ENCODE measurements around the gene FBXO41. TPM values are rescaled to one million over a fixed set of nuclear protein-coding genes. Genes with fewer than 3 reads are reported as not detected.

FBXO41 gene, protein sequence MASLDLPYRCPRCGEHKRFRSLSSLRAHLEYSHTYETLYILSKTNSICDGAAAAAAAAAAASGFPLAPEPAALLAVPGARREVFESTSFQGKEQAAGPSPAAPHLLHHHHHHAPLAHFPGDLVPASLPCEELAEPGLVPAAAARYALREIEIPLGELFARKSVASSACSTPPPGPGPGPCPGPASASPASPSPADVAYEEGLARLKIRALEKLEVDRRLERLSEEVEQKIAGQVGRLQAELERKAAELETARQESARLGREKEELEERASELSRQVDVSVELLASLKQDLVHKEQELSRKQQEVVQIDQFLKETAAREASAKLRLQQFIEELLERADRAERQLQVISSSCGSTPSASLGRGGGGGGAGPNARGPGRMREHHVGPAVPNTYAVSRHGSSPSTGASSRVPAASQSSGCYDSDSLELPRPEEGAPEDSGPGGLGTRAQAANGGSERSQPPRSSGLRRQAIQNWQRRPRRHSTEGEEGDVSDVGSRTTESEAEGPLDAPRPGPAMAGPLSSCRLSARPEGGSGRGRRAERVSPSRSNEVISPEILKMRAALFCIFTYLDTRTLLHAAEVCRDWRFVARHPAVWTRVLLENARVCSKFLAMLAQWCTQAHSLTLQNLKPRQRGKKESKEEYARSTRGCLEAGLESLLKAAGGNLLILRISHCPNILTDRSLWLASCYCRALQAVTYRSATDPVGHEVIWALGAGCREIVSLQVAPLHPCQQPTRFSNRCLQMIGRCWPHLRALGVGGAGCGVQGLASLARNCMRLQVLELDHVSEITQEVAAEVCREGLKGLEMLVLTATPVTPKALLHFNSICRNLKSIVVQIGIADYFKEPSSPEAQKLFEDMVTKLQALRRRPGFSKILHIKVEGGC
- total RNA-seq = 10 to 100 TPM; 27.7 to 29.5 TPM

DNA sequence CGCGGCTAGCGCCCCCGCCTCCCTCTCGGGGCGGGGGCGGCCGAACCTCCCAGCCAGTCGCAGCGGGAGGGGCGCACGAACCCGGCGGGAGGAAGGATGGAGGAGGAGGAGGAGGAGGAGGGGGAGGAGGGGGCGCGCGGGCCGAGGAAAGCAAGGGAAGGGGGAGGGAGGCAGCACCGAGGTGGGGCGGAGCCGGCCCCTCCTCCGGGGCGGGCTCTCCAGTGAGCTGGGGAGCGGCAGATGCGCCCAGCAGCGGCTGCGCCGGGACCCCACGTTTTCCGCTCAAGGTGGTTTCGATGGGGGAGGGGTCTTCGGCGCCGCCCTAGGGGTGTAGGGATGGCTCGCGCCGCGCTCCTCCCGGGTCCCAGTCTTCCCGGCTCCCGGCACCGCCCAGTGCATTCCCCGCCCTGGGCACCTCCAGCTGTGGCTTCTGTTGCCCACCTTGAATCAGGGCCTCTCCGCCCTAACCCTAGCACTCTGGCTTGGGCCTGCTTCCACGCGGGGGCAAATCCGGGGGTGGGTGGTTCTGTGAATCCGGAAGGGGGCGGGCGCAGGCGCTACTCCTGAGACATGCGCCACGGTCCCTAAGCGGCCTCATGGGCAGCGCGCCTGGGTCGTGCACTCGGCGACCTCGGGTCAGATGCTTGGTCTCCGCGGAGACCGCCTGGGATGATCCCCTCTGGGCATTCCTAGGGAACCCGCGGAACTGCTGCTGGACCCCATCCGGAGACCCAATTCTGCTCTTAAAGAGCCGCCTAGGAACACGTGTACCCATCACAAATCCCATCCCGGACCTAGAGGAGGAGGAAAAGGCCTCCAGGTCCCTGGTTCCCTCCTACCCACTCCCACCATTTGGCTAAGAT, at the start of gene FBXO41:
FBXO41 (minus strand) TSS at position 183 of the 863 bp plus-strand sequence. CDS start 14,848 bp downstream, outside the sequence.
- ChIA-PET POLR2A (interaction anchor here (1.8 kb wide), 1 partner anchor 101 kb away, joined by 4 read pairs; no protein-coding TSS in a partner anchor), CTCF (interaction anchor here (0.6 to 1.3 kb wide), 4 partner anchors 9 to 886 kb away, joined by 3 to 5 read pairs (median 4); no protein-coding TSS in a partner anchor)
- H3K27ac Mint-ChIP-seq = peak within 1 kb of the TSS; percentile 75
- ATAC-seq = peak; percentile 85
- H3K36me3 Mint-ChIP-seq (ENCODE audit: low read depth) = peaks cover 10% of the 10 kb centered on the region
- peaks cover 19% of the 10 kb centered on the region for H3K27me3 Mint-ChIP-seq
- no peaks in the 10 kb centered on the region for H3K9me3 Mint-ChIP-seq (ENCODE audit: low read depth)
- H3K4me3 Mint-ChIP-seq = peak within 1 kb of the TSS; percentile 78
- H3K4me1 Mint-ChIP-seq = peaks cover 15% of the 10 kb centered on the region
- intact Hi-C loops (cut with DNase I, micrococcal nuclease) = loop anchor here (1.0 to 2.0 kb wide), 7 partner anchors 9 to 453 kb away; partner anchors contain the start of genes CCT7 (in 2 of the 2), EGR4 (in 2 of the 2), ALMS1 (in 1 of the 2) and SMYD5 (in 1 of the 2)
- DNase-seq = peak; percentile 86

DNA sequence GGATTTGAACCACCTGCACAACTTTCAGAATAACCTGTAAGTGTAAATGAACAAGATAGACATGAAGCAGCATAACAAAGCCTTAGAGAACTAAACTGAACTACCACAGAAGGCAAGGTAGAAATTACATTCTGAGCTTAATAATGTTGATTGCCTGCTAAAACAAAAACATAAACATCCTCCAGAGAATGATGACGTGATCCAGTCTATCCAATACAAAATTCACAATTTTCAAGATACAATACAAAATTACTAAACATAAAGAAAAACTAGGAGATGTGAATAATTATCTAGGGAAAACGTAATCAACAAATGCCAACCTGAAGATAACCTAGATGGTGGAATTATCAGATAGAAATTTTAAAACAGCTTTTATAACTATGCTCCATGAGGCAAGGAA, 49.8 kb upstream of the FBXO41 start:
- peaks cover 19% of the 10 kb centered on the region for H3K27me3 Mint-ChIP-seq
- no peak for DNase-seq
- no peaks in the 10 kb centered on the region for H3K36me3 Mint-ChIP-seq (ENCODE audit: low read depth)
- no peak for ATAC-seq
- intact Hi-C loops (cut with DNase I, micrococcal nuclease) = no loop called here
- ChIA-PET CTCF (interaction anchor here (0.9 kb wide), 1 partner anchor 161 kb away, joined by 3 read pairs; no protein-coding TSS in a partner anchor), POLR2A (no interaction called here)
- no peak overlapping the region for H3K27ac Mint-ChIP-seq
- H3K4me3 Mint-ChIP-seq = no peak overlapping the region
- H3K4me1 Mint-ChIP-seq = no peaks in the 10 kb centered on the region
- H3K9me3 Mint-ChIP-seq (ENCODE audit: low read depth) = peaks cover 9% of the 10 kb centered on the region

DNA sequence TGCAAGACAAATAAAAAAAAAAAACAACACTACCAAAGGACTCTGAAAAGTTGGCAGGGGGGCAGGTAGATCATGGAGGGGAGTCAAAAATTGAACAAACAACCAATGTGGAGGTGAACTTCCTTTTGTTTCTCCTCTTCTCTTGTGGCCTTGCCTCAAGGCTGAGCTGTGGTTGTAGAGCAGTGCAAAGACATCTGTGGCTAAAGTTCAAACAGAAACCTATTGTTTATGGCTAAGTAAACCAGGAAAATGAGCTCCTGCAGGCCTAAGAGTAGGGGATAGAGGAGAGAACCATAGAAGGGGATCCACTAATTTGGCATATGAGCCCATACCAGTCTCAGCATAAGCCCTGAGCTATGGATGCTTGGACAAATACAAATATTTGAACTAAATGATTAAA, 49.3 kb upstream of the FBXO41 start:
- Mint-ChIP-seq H3K4me3 (no peak overlapping the region), H3K27ac (no peak overlapping the region), H3K9me3 (ENCODE audit: low read depth) (peaks cover 9% of the 10 kb centered on the region), H3K27me3 (peaks cover 20% of the 10 kb centered on the region), H3K36me3 (ENCODE audit: low read depth) (no peaks in the 10 kb centered on the region), H3K4me1 (no peaks in the 10 kb centered on the region)
- DNase-seq = no peak
- CTCF ChIA-PET = no interaction called here
- intact Hi-C loops (cut with DNase I, micrococcal nuclease) = no loop called here
- POLR2A ChIA-PET = no interaction called here
- no peak for ATAC-seq

DNA sequence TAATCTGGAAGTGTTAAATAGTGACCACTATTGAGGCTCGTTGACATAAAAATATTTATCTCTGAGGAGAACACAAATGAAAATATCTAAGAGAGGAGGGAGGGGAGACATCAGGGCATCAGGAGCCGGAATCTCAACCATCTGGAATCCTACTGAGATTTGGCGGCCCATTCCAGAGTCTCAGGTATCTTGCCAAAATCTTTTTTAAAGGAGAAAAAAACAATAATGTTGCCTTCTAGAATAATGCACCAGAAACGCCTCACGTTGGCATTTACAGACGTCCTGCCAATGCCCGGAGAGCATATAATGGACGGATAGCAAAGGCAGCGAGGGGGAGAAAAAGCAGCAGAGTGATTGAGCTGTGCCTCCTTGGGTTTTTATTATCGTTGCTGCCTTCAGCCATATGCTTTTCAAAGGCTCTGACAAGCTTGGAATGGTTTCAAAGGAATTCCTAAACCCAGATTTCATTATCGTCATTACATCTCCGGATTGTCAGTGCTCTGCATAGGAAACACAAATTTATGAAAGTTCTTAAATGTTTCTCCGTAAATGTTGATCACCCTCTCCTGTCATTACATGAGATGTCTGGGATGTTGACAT, 39.9 kb upstream of the FBXO41 start:
- no peaks in the 10 kb centered on the region for H3K4me1 Mint-ChIP-seq
- no peak overlapping the region for H3K4me3 Mint-ChIP-seq
- no peak for ATAC-seq
- no peaks in the 10 kb centered on the region for H3K9me3 Mint-ChIP-seq (ENCODE audit: low read depth)
- CTCF ChIA-PET = no interaction called here
- H3K36me3 Mint-ChIP-seq (ENCODE audit: low read depth) = no peaks in the 10 kb centered on the region
- peaks cover 24% of the 10 kb centered on the region for H3K27me3 Mint-ChIP-seq
- no peak overlapping the region for H3K27ac Mint-ChIP-seq
- POLR2A ChIA-PET = no interaction called here
- no peak for DNase-seq
- intact Hi-C loops (cut with DNase I, micrococcal nuclease) = no loop called here

DNA sequence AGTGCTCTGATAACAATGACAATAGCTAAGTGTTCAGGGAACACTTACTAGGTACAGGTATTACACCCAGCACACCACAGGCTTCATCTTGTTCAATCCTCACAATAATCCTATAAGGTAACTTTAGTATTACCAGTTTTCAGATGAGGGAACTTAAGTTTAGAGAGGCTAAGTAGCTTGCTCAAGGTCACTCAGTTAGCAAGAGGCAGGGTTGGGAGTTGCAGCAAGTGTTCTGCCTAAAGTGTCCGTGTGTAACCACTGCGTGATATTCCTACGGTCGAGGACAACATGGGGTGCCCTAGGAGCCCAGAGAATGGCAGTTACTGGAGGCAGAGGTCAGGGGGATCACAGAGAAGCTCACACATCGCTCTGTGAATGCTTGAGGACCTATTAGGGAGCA, 39.3 kb upstream of the FBXO41 start:
- no peaks in the 10 kb centered on the region for H3K9me3 Mint-ChIP-seq (ENCODE audit: low read depth)
- H3K27me3 Mint-ChIP-seq = peaks cover 23% of the 10 kb centered on the region
- H3K36me3 Mint-ChIP-seq (ENCODE audit: low read depth) = no peaks in the 10 kb centered on the region
- H3K4me3 Mint-ChIP-seq = no peak overlapping the region
- no peak overlapping the region for H3K27ac Mint-ChIP-seq
- CTCF ChIA-PET = no interaction called here
- no peak for ATAC-seq
- intact Hi-C loops (cut with DNase I, micrococcal nuclease) = no loop called here
- POLR2A ChIA-PET = no interaction called here
- no peaks in the 10 kb centered on the region for H3K4me1 Mint-ChIP-seq
- no peak for DNase-seq

DNA sequence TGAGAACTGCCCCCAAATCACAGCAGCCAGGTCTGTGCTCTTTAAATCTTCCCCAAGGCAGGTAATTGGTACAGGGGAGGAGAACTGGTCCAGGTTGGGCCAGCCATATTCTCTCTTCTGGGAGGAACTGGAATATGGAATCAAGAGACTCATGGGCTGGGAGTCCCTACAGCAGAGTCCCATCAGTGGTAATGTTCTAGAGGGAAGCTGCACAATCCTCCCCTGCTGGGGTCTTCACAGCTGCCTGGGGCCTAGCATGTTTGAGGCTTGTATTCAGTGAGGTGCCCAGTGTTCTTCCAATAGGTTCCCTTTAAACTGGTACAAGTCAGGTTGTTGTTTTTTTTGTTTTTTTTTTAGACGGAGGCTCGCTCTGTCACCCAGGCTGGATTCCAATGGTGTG, 30.2 kb upstream of the FBXO41 start:
- no peaks in the 10 kb centered on the region for H3K4me1 Mint-ChIP-seq
- DNase-seq (no peak), ATAC-seq (no peak)
- CTCF ChIA-PET = no interaction called here
- intact Hi-C loops (cut with DNase I, micrococcal nuclease) = no loop called here
- no peak overlapping the region for H3K4me3 Mint-ChIP-seq
- peaks cover 20% of the 10 kb centered on the region for H3K27me3 Mint-ChIP-seq
- H3K36me3 Mint-ChIP-seq (ENCODE audit: low read depth) = no peaks in the 10 kb centered on the region
- POLR2A ChIA-PET = no interaction called here
- H3K9me3 Mint-ChIP-seq (ENCODE audit: low read depth) = no peaks in the 10 kb centered on the region
- no peak overlapping the region for H3K27ac Mint-ChIP-seq

DNA sequence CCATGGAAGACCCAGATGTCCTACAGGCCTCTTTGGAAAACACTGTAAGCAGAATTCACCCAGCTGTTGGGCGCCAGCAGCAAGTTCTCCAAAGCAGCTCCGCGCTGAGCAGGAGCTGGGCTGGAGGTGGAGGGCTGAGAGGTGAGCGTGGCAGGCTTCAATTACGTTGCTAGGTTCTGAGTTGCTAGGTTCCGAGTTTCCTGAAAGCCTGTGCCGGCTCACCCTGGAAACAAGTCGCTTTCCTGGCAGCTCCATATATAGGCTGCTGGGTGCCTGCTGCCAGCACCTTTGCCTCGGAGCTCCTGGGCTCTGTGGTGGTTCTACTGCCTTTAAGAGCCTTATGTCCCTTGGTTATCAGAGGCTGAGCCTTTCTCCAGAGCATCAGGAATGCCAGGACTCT, 23.4 kb upstream of the FBXO41 start:
- Mint-ChIP-seq H3K4me3 (no peak overlapping the region), H3K36me3 (ENCODE audit: low read depth) (no peaks in the 10 kb centered on the region), H3K27ac (no peak overlapping the region), H3K4me1 (no peaks in the 10 kb centered on the region), H3K9me3 (ENCODE audit: low read depth) (no peaks in the 10 kb centered on the region), H3K27me3 (peaks cover 23% of the 10 kb centered on the region)
- DNase-seq = no peak
- POLR2A ChIA-PET = no interaction called here
- CTCF ChIA-PET = no interaction called here
- ATAC-seq = no peak
- intact Hi-C loops (cut with DNase I, micrococcal nuclease) = no loop called here

DNA sequence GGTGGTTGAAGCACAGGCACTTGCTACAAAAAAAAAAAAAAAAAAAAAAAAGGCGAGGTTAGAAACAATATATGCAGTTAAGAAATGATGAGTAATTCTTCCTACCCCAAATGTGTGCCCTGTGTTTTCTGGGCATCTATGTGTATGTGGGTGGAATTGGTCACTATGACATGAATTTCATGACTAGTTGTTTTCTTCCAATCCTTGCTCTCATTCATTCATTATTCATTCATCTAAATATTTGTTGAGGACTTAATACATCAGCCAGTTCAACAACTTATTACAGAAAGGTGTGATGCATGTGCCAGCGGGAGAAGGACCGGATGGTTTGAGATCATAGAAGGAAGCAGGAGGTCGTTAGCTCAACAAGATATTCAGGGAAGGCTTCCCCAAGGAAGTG, 17.4 kb upstream of the FBXO41 start:
- H3K4me1 Mint-ChIP-seq = no peaks in the 10 kb centered on the region
- DNase-seq (no peak), ATAC-seq (no peak)
- ChIA-PET POLR2A (no interaction called here), CTCF (no interaction called here)
- no peak overlapping the region for H3K27ac Mint-ChIP-seq
- intact Hi-C loops (cut with DNase I, micrococcal nuclease) = no loop called here
- no peaks in the 10 kb centered on the region for H3K9me3 Mint-ChIP-seq (ENCODE audit: low read depth)
- no peaks in the 10 kb centered on the region for H3K36me3 Mint-ChIP-seq (ENCODE audit: low read depth)
- H3K4me3 Mint-ChIP-seq = no peak overlapping the region
- peaks cover 42% of the 10 kb centered on the region for H3K27me3 Mint-ChIP-seq

DNA sequence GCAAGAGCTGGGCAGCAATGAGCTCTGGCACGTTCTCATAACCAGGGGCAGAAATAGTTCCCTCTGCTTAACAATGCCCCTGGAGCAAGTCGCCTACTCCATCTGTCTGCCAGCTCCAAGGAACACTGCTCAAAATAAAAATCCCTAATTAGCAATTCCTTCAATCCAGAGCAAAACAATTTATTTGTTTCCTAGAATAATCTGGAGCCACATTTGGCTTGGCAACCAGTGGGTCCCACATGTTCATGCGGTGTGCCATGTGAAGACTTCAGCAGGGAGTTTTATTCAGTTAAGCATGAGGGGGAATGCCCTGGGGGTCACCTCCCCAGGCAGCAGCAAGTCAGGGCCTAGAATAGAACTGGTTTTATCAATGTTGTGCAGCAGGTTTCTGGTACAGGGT, 16.6 kb upstream of the FBXO41 start:
- no peak overlapping the region for H3K4me3 Mint-ChIP-seq
- intact Hi-C loops (cut with DNase I, micrococcal nuclease) = no loop called here
- ChIA-PET CTCF (no interaction called here), POLR2A (no interaction called here)
- no peaks in the 10 kb centered on the region for H3K4me1 Mint-ChIP-seq
- peaks cover 48% of the 10 kb centered on the region for H3K27me3 Mint-ChIP-seq
- no peaks in the 10 kb centered on the region for H3K9me3 Mint-ChIP-seq (ENCODE audit: low read depth)
- ATAC-seq (no peak), DNase-seq (no peak)
- no peaks in the 10 kb centered on the region for H3K36me3 Mint-ChIP-seq (ENCODE audit: low read depth)
- no peak overlapping the region for H3K27ac Mint-ChIP-seq

DNA sequence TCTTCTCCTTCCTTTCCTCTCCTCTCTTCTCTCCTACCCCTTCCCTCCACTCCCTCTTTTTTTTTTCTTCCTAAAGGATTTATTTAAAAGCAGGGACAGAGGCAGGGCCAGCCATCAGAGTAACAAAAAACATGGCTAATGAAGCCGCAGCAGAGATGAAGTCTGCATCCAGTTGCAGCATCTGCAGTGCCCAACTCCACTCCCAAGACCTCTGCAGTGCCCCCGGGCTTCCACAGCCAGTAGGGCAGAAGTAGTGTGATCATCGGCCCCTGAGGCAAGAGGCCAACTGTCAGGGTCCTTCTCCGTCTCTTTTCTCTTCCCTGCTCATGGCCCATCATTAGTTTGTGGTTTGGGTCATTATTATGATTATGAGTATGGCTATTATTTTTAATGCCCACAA, 13.3 kb upstream of the FBXO41 start:
- POLR2A ChIA-PET = no interaction called here
- DNase-seq (no peak), ATAC-seq (no peak)
- intact Hi-C loops (cut with DNase I, micrococcal nuclease) = loop anchor here in 1 of 2 experiments (10.0 kb wide), 1 partner anchor 1153 kb away; the partner anchor contains the start of gene CYP26B1
- Mint-ChIP-seq H3K9me3 (ENCODE audit: low read depth) (no peaks in the 10 kb centered on the region), H3K27me3 (peaks cover 62% of the 10 kb centered on the region), H3K4me1 (peaks cover 3% of the 10 kb centered on the region), H3K36me3 (ENCODE audit: low read depth) (no peaks in the 10 kb centered on the region), H3K27ac (no peak overlapping the region), H3K4me3 (no peak overlapping the region)
- CTCF ChIA-PET = interaction anchor here (0.7 kb wide), 1 partner anchor 236 kb away, joined by 5 read pairs; no protein-coding TSS in a partner anchor

DNA sequence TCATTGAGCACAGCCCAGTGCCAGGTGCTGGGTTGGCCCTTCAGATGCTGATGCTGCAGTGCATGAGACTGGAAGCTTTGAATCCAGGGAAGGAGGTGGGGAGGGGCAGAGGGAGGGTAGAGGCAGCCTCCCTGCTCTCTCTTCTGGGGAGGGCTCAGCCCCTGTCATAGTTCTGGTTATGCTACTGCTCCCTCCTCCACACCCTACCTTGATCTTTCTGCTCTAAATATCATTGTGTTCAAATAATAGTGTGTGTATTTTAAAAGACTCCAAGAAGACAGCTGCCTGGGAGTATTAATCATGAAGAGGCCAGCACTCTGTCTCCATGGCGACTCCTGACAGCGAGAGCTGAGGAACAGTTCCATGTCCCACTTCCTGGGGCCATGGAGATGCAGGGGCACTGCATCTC, 12.9 kb upstream of the FBXO41 start:
- Mint-ChIP-seq H3K27ac (no peak overlapping the region), H3K27me3 (peaks cover 60% of the 10 kb centered on the region), H3K4me1 (peaks cover 5% of the 10 kb centered on the region), H3K9me3 (ENCODE audit: low read depth) (no peaks in the 10 kb centered on the region), H3K36me3 (ENCODE audit: low read depth) (no peaks in the 10 kb centered on the region), H3K4me3 (no peak overlapping the region)
- intact Hi-C loops (cut with DNase I, micrococcal nuclease) = loop anchor here in 1 of 2 experiments (10.0 kb wide), 1 partner anchor 1152 kb away; the partner anchor contains the start of gene CYP26B1
- ChIA-PET CTCF (interaction anchor here (0.7 kb wide), 1 partner anchor 236 kb away, joined by 5 read pairs; no protein-coding TSS in a partner anchor), POLR2A (no interaction called here)
- DNase-seq (no peak), ATAC-seq (no peak)

Data from activated CD4-positive, alpha-beta T cell treated with anti-CD3 and anti-CD28 coated beads for 36 hours (primary cell).